ENCODE measurements around the gene SH2D4B.

The SH2D4B gene

GRCh38 chr10:80633383-80633860 is 95.7 kb downstream of the SH2D4B start:
- no peak for DNase-seq (ENCODE audit: low spot score)

- DNase-seq (ENCODE audit: low spot score), result no peak
Observed at GRCh38 chr10:80633910-80634309, 96.2 kb downstream of the SH2D4B start.

- DNase-seq (ENCODE audit: low spot score), result no peak
Observed at GRCh38 chr10:80642661-80643060, 105.0 kb downstream of the SH2D4B start.

- no peak for DNase-seq (ENCODE audit: low spot score)
Observed at GRCh38 chr10:80646366-80646765, 108.7 kb downstream of the SH2D4B start.

- DNase-seq (ENCODE audit: low spot score), result no peak
Observed at GRCh38 chr10:80647173-80647833, 109.6 kb downstream of the SH2D4B start.

GRCh38 chr10:80648106-80648505 is 110.4 kb downstream of the SH2D4B start:
- no peak for DNase-seq (ENCODE audit: low spot score)

- DNase-seq (ENCODE audit: low spot score), result no peak
Observed at GRCh38 chr10:80649183-80649582, 111.5 kb downstream of the SH2D4B start.

GRCh38 chr10:80655898-80656297 is 118.2 kb downstream of the SH2D4B start:
- no peak for DNase-seq (ENCODE audit: low spot score)

- no peak for DNase-seq (ENCODE audit: low spot score)
Observed at GRCh38 chr10:80658068-80658467, 120.4 kb downstream of the SH2D4B start.

- DNase-seq (ENCODE audit: low spot score), result no peak
Observed at GRCh38 chr10:80659289-80659688, 121.6 kb downstream of the SH2D4B start.

GRCh38 chr10:80660266-80660665 is 122.6 kb downstream of the SH2D4B start:
- DNase-seq (ENCODE audit: low spot score), result no peak

GRCh38 chr10:80660736-80661135 is 123.0 kb downstream of the SH2D4B start:
- no peak for DNase-seq (ENCODE audit: low spot score)

- no peak for DNase-seq (ENCODE audit: low spot score)
Observed at GRCh38 chr10:80661526-80661925, 123.8 kb downstream of the SH2D4B start.

GRCh38 chr10:80662429-80663261 is 124.9 kb downstream of the SH2D4B start:
- DNase-seq (ENCODE audit: low spot score), result peak; percentile 87

GRCh38 chr10:80664071-80664680 is 126.5 kb downstream of the SH2D4B start:
- peak; percentile 75 for DNase-seq (ENCODE audit: low spot score)

- no peak for DNase-seq (ENCODE audit: low spot score)
Observed at GRCh38 chr10:80669485-80669884, 131.8 kb downstream of the SH2D4B start.

GRCh38 chr10:80670774-80671173 is 133.1 kb downstream of the SH2D4B start:
- no peak for DNase-seq (ENCODE audit: low spot score)

- DNase-seq (ENCODE audit: low spot score), result no peak
Observed at GRCh38 chr10:80671847-80672246, 134.1 kb downstream of the SH2D4B start.

- no peak for DNase-seq (ENCODE audit: low spot score)
Observed at GRCh38 chr10:80672613-80673012, 134.9 kb downstream of the SH2D4B start.

GRCh38 chr10:80674809-80675208 is 137.1 kb downstream of the SH2D4B start:
- DNase-seq (ENCODE audit: low spot score), result no peak

- DNase-seq (ENCODE audit: low spot score), result no peak
Observed at GRCh38 chr10:80681142-80681541, 143.4 kb downstream of the SH2D4B start.

- peak; percentile 15 for DNase-seq (ENCODE audit: low spot score)
Observed at GRCh38 chr10:80684259-80684658, 146.6 kb downstream of the SH2D4B start.

- no peak for DNase-seq (ENCODE audit: low spot score)
Observed at GRCh38 chr10:80685355-80685754, 147.7 kb downstream of the SH2D4B start.
